Keratinocyte (primary cell): ENCODE measurements around the gene PRKN. TPM values are rescaled to one million over a fixed set of nuclear protein-coding genes. Genes with fewer than 3 reads are reported as not detected.

Source experiments
- DNase-seq: peaks from one replicate; pipeline ENCODE4 v3.0.0-alpha.2; 2011; ENCODE audit warnings: low read depth, missing footprints, low spot score
- FAIRE-seq: peaks from 2 replicates; lab custom pipeline; 2011; peaks lifted over from hg19 to GRCh38; lab: Jason Lieb, UNC
- H2AFZ ChIP-seq: 2 replicates; pipeline ENCODE4 v1.6.0; 2012; ENCODE audit warnings: low read length, control low read depth, inconsistent platforms; ENCODE audit not compliant: control insufficient read depth
- H3K27ac ChIP-seq: 2 replicates; pipeline ENCODE4 v1.5.1; 2011; ENCODE audit warnings: low read length; ENCODE audit not compliant: control insufficient read depth, insufficient read depth
- H3K27me3 ChIP-seq: 3 replicates; pipeline ENCODE4 v1.6.0; 2011; ENCODE audit warnings: low read length; ENCODE audit not compliant: control insufficient read depth, insufficient read depth; ENCODE audit errors: extremely low read depth
- H3K36me3 ChIP-seq, 2 experiments: 2 replicates in 1 of 2; 3 replicates in 1 of 2; pipeline ENCODE4 v1.5.1; 2011; ENCODE audit warnings: low read length in 2 of 2, mild to moderate bottlenecking in 1 of 2; ENCODE audit not compliant: control insufficient read depth in 2 of 2, insufficient read depth in 2 of 2; ENCODE audit errors: extremely low read depth in 1 of 2
- H3K4me1 ChIP-seq: 3 replicates; pipeline ENCODE4 v1.5.1; 2011; ENCODE audit warnings: low read length; ENCODE audit not compliant: control insufficient read depth, insufficient read depth; ENCODE audit errors: extremely low read depth
- H3K4me2 ChIP-seq: 3 replicates; pipeline ENCODE4 v1.6.0; 2011; ENCODE audit warnings: low read depth, low read length; ENCODE audit not compliant: control insufficient read depth, insufficient read depth; ENCODE audit errors: extremely low read depth
- H3K4me3 ChIP-seq, 3 experiments: fragments of 200-600 bp in 1 of 3; sonication (generic) in 1 of 3; 2 replicates in 2 of 3; 3 replicates in 1 of 3; pipeline ENCODE4 v1.5.1; 2011 to 2016; ENCODE audit warnings: low read length in 3 of 3, mild to moderate bottlenecking in 3 of 3, control low read depth in 2 of 3, inconsistent platforms in 1 of 3, low read depth in 1 of 3, mixed read lengths in 1 of 3, mixed run types in 1 of 3, moderate library complexity in 1 of 3; ENCODE audit not compliant: control insufficient read depth in 2 of 3, insufficient read depth in 2 of 3; ENCODE audit errors: extremely low read depth in 1 of 3
- H3K79me2 ChIP-seq: 2 replicates; pipeline ENCODE4 v1.6.0; 2012; ENCODE audit warnings: low read length; ENCODE audit not compliant: control insufficient read depth, insufficient read depth
- H3K9ac ChIP-seq: 3 replicates; pipeline ENCODE4 v1.6.0; 2011; ENCODE audit warnings: low read length; ENCODE audit not compliant: control insufficient read depth, insufficient read depth; ENCODE audit errors: extremely low read depth
- H3K9me1 ChIP-seq: 3 replicates; pipeline ENCODE4 v1.6.0; 2011; ENCODE audit warnings: low read length; ENCODE audit not compliant: control insufficient read depth, insufficient read depth; ENCODE audit errors: extremely low read depth
- H3K9me3 ChIP-seq: 2 replicates; pipeline ENCODE4 v1.5.1; 2012; ENCODE audit warnings: low read depth, low read length; ENCODE audit not compliant: control insufficient read depth
- H4K20me1 ChIP-seq: 3 replicates; pipeline ENCODE4 v1.6.0; 2011; ENCODE audit warnings: low read length; ENCODE audit not compliant: control insufficient read depth, insufficient read depth; ENCODE audit errors: extremely low read depth
- CTCF ChIP-seq, 3 experiments: IDR thresholded peaks in 1 of 3; conservative IDR thresholded peaks in 1 of 3; optimal IDR thresholded peaks in 1 of 3; 2 replicates in 2 of 3; 3 replicates in 1 of 3; pipeline versions ENCODE3 to v1.5.1; 2011; ENCODE audit warnings: low read length in 3 of 3, mild to moderate bottlenecking in 3 of 3, moderate library complexity in 2 of 3, control low read depth in 1 of 3, inconsistent platforms in 1 of 3; ENCODE audit not compliant: insufficient read depth in 2 of 3; ENCODE audit errors: extremely low read depth in 1 of 3
- EZH2 ChIP-seq: IDR thresholded peaks from one replicate; pipeline ENCODE4 v1.6.1; 2012; ENCODE audit warnings: inconsistent platforms, mild to moderate bottlenecking, low read length, moderate library complexity
- dilution Hi-C: fragments of 300-500 bp; cut with MboI; formaldehyde crosslinking; loops from one replicate; pipeline ENCODE4 v1.7.0; 2020; ENCODE audit warnings: low sequenced_read_pairs; ENCODE audit not compliant: extremely low pct_ligation_motif_present
- polyA plus RNA-seq, 5 experiments: library from polyadenylated mRNA; depleted of rRNA in 3 of 5; stranded (reverse) in 3 of 5; stranded (forward) in 1 of 5; unstranded in 1 of 5; fragments of >200 nt; gene quantifications; 1 replicate in 1 of 5; 2 replicates in 3 of 5; 3 replicates in 1 of 5; pipeline versions ENCODE4 v1.2.1 to v1.2.3, GENCODE V29; 2011 to 2012; ENCODE audit warnings: missing spikeins in 2 of 5, low read depth in 1 of 5, low replicate concordance in 1 of 5

The PRKN gene
- polyA plus RNA-seq, 1 donor (not counting 4 experiments of a cell fraction or from before 2014, with no cell fraction given) = 0.67 TPM

- dilution Hi-C loops = no loop called here
- TF ChIP-seq EZH2 = no peak
- TF ChIP-seq CTCF (optimal IDR thresholded peaks at IDR 0.05 in 1 of 3, IDR thresholded peaks at IDR 0.05 in 1 of 3, conservative IDR thresholded peaks at IDR 0.05 in 1 of 3; ENCODE audit: extremely low read depth in 1 of 3, insufficient read depth in 2 of 3, low read length in 3 of 3) = no peak
- no peak overlapping the region for H2AFZ ChIP-seq
These were observed 114.3 kb downstream of the PRKN start for GRCh38 chr6:162613310-162613709.

GRCh38 chr6:162612613-162613012 lies 115.0 kb downstream of the PRKN start:
- DNase-seq = no peak
- H3K36me3 ChIP-seq = no peaks in the 10 kb centered on the region
- no peaks in the 10 kb centered on the region for H3K4me1 ChIP-seq
- H3K9ac ChIP-seq = no peak overlapping the region
- H3K27me3 ChIP-seq = no peaks in the 10 kb centered on the region
- H4K20me1 ChIP-seq = no peaks in the 10 kb centered on the region
- H3K27ac ChIP-seq = no peak overlapping the region
- H2AFZ ChIP-seq = no peak overlapping the region
- FAIRE-seq = no peak
- no peaks in the 10 kb centered on the region for H3K79me2 ChIP-seq
- H3K9me3 ChIP-seq = no peaks in the 10 kb centered on the region
- no peaks in the 10 kb centered on the region for H3K9me1 ChIP-seq
- no peak overlapping the region for H3K4me2 ChIP-seq
- dilution Hi-C loops = no loop called here
- no peak overlapping the region for H3K4me3 ChIP-seq
- TF ChIP-seq EZH2 (no peak), CTCF (optimal IDR thresholded peaks at IDR 0.05 in 1 of 3, IDR thresholded peaks at IDR 0.05 in 1 of 3, conservative IDR thresholded peaks at IDR 0.05 in 1 of 3; ENCODE audit: extremely low read depth in 1 of 3, insufficient read depth in 2 of 3, low read length in 3 of 3) (no peak)

More at GRCh38 chr6:162613310-162613709, 114.3 kb downstream of the PRKN start:
- Histone ChIP-seq H3K9me1 (no peaks in the 10 kb centered on the region), H3K27me3 (no peaks in the 10 kb centered on the region), H3K4me1 (no peaks in the 10 kb centered on the region), H3K36me3 (no peaks in the 10 kb centered on the region), H3K4me2 (no peak overlapping the region), H3K79me2 (no peaks in the 10 kb centered on the region), H3K9me3 (no peaks in the 10 kb centered on the region), H4K20me1 (no peaks in the 10 kb centered on the region), H3K4me3 (no peak overlapping the region), H3K9ac (no peak overlapping the region), H3K27ac (no peak overlapping the region)
- DNase-seq (no peak), FAIRE-seq (no peak)
